ENCODE measurements around the gene VGLL4. TPM values are rescaled to one million over a fixed set of nuclear protein-coding genes. Genes with fewer than 3 reads are reported as not detected.
A peak's percentile ranks its signal among the peaks of the same experiment; 100 is the strongest.

The VGLL4 gene
- total RNA-seq, 1 donor: 94.2 TPM

- TF ChIP-seq CTCF (IDR thresholded peaks at IDR 0.05; ENCODE audit: insufficient read depth, low read length): no peak
- H3K4me3 ChIP-seq (ENCODE audit: low read depth, low read length): no peak overlapping the region
- peak; percentile 65 for DNase-seq (ENCODE audit: low read depth)
Observed at GRCh38 chr3:11548721-11549131, 95.0 kb downstream of the VGLL4 start.

GRCh38 chr3:11547498-11547897, 96.2 kb downstream of the VGLL4 start:
- H3K4me3 ChIP-seq (ENCODE audit: low read depth, low read length): no peak overlapping the region
- DNase-seq (ENCODE audit: low read depth): no peak
- TF ChIP-seq CTCF (IDR thresholded peaks at IDR 0.05; ENCODE audit: insufficient read depth, low read length): no peak

GRCh38 chr3:11546657-11547302, 96.9 kb downstream of the VGLL4 start:
- H3K4me3 ChIP-seq (ENCODE audit: low read depth, low read length): no peak overlapping the region
- no peak for DNase-seq (ENCODE audit: low read depth)
- TF ChIP-seq CTCF (IDR thresholded peaks at IDR 0.05; ENCODE audit: insufficient read depth, low read length): no peak

GRCh38 chr3:11545186-11545851, 98.4 kb downstream of the VGLL4 start:
- no peak overlapping the region for H3K4me3 ChIP-seq (ENCODE audit: low read depth, low read length)
- DNase-seq (ENCODE audit: low read depth): peak; percentile 33
- TF ChIP-seq CTCF (IDR thresholded peaks at IDR 0.05; ENCODE audit: insufficient read depth, low read length): peak; percentile 41

GRCh38 chr3:11544412-11545181, 99.1 kb downstream of the VGLL4 start:
- no peak overlapping the region for H3K4me3 ChIP-seq (ENCODE audit: low read depth, low read length)
- TF ChIP-seq CTCF (IDR thresholded peaks at IDR 0.05; ENCODE audit: insufficient read depth, low read length): peak; percentile 13
- DNase-seq (ENCODE audit: low read depth): peak; percentile 47

- H3K4me3 ChIP-seq (ENCODE audit: low read depth, low read length): no peak overlapping the region
- DNase-seq (ENCODE audit: low read depth): no peak
- no peak for TF ChIP-seq CTCF (IDR thresholded peaks at IDR 0.05; ENCODE audit: insufficient read depth, low read length)
Observed at GRCh38 chr3:11543948-11544387, 99.7 kb downstream of the VGLL4 start.
